Fibroblast of lung (primary cell): ENCODE measurements around the gene BLOC1S1.

Source experiments
- EZH2 ChIP-seq: IDR thresholded peaks from 2 replicates; pipeline ENCODE4 v1.5.1; 2012; ENCODE audit warnings: low read length, control low read depth, mild to moderate bottlenecking; ENCODE audit errors: missing control alignments
- TF ChIP-seq, protein P1 (sequence below), 2 donors: IDR thresholded peaks in 1 of 2; conservative IDR thresholded peaks in 1 of 2; 1 replicate in 1 of 2; 2 replicates in 1 of 2; pipeline ENCODE4 v1.5.1; 2011 to 2012; ENCODE audit warnings: low read length in 2 of 2, control low read depth in 1 of 2, inconsistent platforms in 1 of 2, low read depth in 1 of 2, mild to moderate bottlenecking in 1 of 2

DNA sequence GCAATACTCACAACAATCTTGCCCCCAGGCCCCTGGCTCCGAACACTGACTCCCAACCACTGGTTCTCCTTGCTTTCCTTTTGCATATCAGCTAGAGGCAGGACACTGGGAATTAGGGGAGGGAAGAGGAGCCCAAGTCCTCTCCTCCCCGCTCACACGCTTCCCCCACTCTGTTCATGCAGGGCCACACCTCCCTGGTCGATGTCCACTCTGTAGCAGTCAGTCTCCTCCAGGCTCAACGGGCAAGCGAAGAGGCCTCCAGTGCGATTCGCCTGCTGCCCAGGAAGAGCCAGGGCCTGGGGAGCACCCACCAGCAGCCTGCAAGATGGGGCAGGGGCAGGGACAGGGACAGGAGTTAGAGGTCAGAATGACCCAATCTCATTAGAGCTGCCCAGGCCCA is 13.0 kb upstream of the BLOC1S1 start:
- TF ChIP-seq, protein P1, sequence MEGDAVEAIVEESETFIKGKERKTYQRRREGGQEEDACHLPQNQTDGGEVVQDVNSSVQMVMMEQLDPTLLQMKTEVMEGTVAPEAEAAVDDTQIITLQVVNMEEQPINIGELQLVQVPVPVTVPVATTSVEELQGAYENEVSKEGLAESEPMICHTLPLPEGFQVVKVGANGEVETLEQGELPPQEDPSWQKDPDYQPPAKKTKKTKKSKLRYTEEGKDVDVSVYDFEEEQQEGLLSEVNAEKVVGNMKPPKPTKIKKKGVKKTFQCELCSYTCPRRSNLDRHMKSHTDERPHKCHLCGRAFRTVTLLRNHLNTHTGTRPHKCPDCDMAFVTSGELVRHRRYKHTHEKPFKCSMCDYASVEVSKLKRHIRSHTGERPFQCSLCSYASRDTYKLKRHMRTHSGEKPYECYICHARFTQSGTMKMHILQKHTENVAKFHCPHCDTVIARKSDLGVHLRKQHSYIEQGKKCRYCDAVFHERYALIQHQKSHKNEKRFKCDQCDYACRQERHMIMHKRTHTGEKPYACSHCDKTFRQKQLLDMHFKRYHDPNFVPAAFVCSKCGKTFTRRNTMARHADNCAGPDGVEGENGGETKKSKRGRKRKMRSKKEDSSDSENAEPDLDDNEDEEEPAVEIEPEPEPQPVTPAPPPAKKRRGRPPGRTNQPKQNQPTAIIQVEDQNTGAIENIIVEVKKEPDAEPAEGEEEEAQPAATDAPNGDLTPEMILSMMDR (conservative IDR thresholded peaks at IDR 0.05 in 1 of 2, IDR thresholded peaks at IDR 0.05 in 1 of 2; ENCODE audit: low read depth in 1 of 2, low read length in 2 of 2), result no peak
- no peak for TF ChIP-seq EZH2
